NCI-H146 treated with DMSO at 0.1 percent for 48 hours (cell line): ENCODE data around the gene CAMK2D.

Source experiments
- DNase-seq: peaks from one replicate; lab custom pipeline; 2025; ENCODE audit not compliant: unreplicated experiment; lab: John Stamatoyannopoulos, UW

CAMK2D gene

GRCh38 chr4:113495790-113496189 is 265.7 kb downstream of the CAMK2D start:
- no peak for DNase-seq

- DNase-seq, result no peak
These were observed 278.4 kb downstream of the CAMK2D start for GRCh38 chr4:113483131-113483530.

- no peak for DNase-seq
These were observed 279.2 kb downstream of the CAMK2D start for GRCh38 chr4:113482325-113482724.

GRCh38 chr4:113481820-113482219 is 279.7 kb downstream of the CAMK2D start:
- DNase-seq, result no peak

- no peak for DNase-seq
These were observed 281.4 kb downstream of the CAMK2D start for GRCh38 chr4:113480109-113480508.

GRCh38 chr4:113478032-113478431 is 283.5 kb downstream of the CAMK2D start:
- no peak for DNase-seq

- no peak for DNase-seq
These were observed 284.7 kb downstream of the CAMK2D start for GRCh38 chr4:113476800-113477199.

GRCh38 chr4:113474017-113474416 is 287.5 kb downstream of the CAMK2D start:
- DNase-seq, result no peak

GRCh38 chr4:113472864-113473263 is 288.7 kb downstream of the CAMK2D start:
- no peak for DNase-seq

GRCh38 chr4:113471146-113471860 is 290.2 kb downstream of the CAMK2D start:
- DNase-seq, result no peak

GRCh38 chr4:113469926-113470325 is 291.6 kb downstream of the CAMK2D start:
- no peak for DNase-seq

- no peak for DNase-seq
These were observed 292.5 kb downstream of the CAMK2D start for GRCh38 chr4:113469023-113469390.

- no peak for DNase-seq
These were observed 293.1 kb downstream of the CAMK2D start for GRCh38 chr4:113468165-113469022.

GRCh38 chr4:113467581-113467980 is 294.0 kb downstream of the CAMK2D start:
- DNase-seq, result no peak

GRCh38 chr4:113462286-113462685 is 299.3 kb downstream of the CAMK2D start:
- DNase-seq, result no peak

- no peak for DNase-seq
These were observed 300.3 kb downstream of the CAMK2D start for GRCh38 chr4:113461281-113461680.

GRCh38 chr4:113457886-113458285 is 303.7 kb downstream of the CAMK2D start:
- no peak for DNase-seq

- no peak for DNase-seq
These were observed 304.4 kb downstream of the CAMK2D start for GRCh38 chr4:113457121-113457520.

- no peak for DNase-seq
These were observed 306.5 kb downstream of the CAMK2D start for GRCh38 chr4:113455061-113455460.

- DNase-seq, result no peak
These were observed 308.5 kb downstream of the CAMK2D start for GRCh38 chr4:113452868-113453620.

GRCh38 chr4:113452152-113452551 is 309.4 kb downstream of the CAMK2D start:
- DNase-seq, result no peak
